Fibroblast of the aortic adventitia (primary cell): ENCODE measurements around the gene PRR5. TPM values are rescaled to one million over a fixed set of nuclear protein-coding genes. Genes with fewer than 3 reads are reported as not detected.

Experiments used
- DNase-seq: peaks from one replicate; pipeline ENCODE4 v3.0.0-alpha.2; 2010; ENCODE audit warnings: low read depth
- H3K4me3 ChIP-seq: 2 replicates; pipeline ENCODE4 v1.5.1; 2011; ENCODE audit warnings: low read depth, mild to moderate bottlenecking, control low read depth, low read length, moderate library complexity
- total RNA-seq: library from RNA; depleted of rRNA; stranded (reverse); fragments of >200 nt; gene quantifications from 2 replicates; pipeline ENCODE4 v1.2.3, GENCODE V29; 2012; ENCODE audit warnings: low replicate concordance
- TF ChIP-seq, protein P1 (sequence below): IDR thresholded peaks from 2 replicates; pipeline ENCODE4 v1.5.1; 2011; ENCODE audit warnings: mild to moderate bottlenecking, low read length, control low read depth, inconsistent platforms; ENCODE audit not compliant: insufficient read depth

Gene PRR5
- total RNA-seq, 1 donor: 1.8 TPM

DNA sequence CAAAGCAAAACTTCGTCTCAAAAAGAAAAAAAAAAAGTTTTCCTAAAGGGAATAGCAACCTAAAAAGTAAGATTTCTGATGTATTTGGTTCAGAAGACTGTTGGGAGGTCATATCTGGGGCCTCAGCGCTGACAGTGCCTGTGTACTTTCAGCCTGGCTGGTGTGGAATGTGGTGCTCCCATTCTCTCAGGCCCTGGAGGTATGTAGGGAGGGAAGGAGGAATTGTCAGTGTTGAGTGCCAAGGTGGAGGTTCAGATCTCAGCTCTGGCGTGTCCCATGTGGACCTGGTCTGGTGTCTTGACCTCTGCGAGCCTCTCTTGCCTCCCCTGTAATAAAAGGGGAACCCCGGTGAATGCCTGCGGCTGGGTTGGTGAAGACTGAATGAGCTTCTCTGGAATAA lies 22.4 kb downstream of the PRR5 start:
- TF ChIP-seq, protein P1, sequence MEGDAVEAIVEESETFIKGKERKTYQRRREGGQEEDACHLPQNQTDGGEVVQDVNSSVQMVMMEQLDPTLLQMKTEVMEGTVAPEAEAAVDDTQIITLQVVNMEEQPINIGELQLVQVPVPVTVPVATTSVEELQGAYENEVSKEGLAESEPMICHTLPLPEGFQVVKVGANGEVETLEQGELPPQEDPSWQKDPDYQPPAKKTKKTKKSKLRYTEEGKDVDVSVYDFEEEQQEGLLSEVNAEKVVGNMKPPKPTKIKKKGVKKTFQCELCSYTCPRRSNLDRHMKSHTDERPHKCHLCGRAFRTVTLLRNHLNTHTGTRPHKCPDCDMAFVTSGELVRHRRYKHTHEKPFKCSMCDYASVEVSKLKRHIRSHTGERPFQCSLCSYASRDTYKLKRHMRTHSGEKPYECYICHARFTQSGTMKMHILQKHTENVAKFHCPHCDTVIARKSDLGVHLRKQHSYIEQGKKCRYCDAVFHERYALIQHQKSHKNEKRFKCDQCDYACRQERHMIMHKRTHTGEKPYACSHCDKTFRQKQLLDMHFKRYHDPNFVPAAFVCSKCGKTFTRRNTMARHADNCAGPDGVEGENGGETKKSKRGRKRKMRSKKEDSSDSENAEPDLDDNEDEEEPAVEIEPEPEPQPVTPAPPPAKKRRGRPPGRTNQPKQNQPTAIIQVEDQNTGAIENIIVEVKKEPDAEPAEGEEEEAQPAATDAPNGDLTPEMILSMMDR: no peak
- no peak overlapping the region for H3K4me3 ChIP-seq
- DNase-seq: no peak

DNA sequence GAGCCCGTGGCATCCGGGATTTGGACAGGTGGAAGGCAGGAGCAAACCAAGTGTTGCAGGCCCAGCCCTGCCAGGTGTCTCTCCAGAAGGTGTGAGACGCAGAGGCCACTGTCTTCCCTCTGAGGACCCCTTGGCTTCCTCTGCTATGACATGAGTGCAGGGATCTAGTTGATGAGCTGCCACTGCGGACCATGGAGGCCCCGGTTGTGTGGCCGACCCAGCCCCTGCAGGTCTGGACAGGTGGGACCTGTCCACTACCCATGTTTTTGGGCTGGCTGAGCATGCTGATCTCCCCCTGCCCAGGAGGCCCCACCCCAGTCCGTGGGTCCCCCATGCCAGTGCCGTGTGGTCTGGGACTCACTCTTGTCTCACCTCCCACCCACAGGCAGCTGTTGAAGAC lies 22.9 kb downstream of the PRR5 start:
- TF ChIP-seq, protein P1: no peak
- DNase-seq: no peak

DNA sequence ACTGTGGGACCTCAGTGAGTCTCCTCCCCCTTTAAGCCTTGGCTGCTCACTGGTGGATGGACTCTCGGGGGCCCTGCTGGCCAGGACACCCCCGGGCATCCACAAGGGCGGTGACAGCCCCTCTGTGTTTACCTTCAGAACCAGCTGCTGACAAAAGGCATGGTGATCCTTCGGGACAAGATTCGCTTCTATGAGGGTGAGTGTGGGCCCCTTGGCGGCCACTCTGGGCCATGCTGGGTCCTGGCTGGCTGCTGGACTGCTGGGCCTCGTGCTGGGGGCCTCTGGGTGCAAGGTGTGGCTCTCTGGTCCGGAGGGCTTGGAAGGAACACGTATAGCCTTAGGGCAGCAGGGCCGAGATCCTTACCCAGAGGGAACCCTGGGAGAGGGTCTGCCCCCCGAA lies 24.4 kb downstream of the PRR5 start:
- DNase-seq: no peak
- TF ChIP-seq, protein P1: no peak
- no peak overlapping the region for H3K4me3 ChIP-seq

More for the DNA sequence above, 22.9 kb downstream of the PRR5 start:
- no peak overlapping the region for H3K4me3 ChIP-seq

DNA sequence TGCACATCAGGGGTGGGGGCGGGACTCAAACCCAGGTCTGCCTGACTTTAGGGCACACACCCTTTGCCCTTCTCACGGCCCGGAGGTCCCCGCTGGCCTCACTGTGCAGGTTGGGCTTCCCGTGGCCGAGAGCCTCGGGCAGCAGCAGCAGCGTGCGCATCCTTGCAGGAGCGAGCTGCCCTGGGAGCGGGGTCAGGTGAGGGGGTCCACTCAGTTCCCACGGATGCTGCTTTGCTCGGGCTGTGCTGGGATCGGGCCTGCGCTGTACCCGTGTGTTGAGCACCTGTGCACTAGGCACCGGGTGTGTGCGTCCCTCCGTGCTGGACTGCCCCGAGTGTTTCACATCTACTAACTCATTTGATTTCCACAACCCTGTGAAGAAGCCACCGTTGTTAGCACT lies 25.1 kb downstream of the PRR5 start:
- DNase-seq: no peak
- H3K4me3 ChIP-seq: no peak overlapping the region
- TF ChIP-seq, protein P1: no peak

DNA sequence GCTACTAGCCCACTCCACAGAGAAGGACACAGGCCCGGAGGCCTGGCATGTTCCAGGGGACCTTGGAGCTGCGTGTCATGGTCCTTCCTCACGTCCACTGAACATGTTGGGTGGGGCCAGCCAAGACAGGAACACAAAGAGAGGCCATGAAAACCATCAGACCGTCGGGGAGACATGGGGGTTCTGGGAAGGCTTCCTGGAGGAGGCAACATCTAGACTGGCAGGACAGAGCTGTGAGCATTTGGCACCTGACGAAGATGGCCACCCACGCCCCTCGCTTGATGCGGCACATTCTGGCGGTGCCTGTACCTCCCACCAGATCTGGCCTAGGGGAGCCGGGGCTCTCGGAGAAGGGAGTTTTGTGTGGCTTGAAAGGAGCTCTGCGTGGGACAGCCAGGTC lies 25.7 kb downstream of the PRR5 start:
- DNase-seq: no peak
- TF ChIP-seq, protein P1: no peak
- H3K4me3 ChIP-seq: no peak overlapping the region

DNA sequence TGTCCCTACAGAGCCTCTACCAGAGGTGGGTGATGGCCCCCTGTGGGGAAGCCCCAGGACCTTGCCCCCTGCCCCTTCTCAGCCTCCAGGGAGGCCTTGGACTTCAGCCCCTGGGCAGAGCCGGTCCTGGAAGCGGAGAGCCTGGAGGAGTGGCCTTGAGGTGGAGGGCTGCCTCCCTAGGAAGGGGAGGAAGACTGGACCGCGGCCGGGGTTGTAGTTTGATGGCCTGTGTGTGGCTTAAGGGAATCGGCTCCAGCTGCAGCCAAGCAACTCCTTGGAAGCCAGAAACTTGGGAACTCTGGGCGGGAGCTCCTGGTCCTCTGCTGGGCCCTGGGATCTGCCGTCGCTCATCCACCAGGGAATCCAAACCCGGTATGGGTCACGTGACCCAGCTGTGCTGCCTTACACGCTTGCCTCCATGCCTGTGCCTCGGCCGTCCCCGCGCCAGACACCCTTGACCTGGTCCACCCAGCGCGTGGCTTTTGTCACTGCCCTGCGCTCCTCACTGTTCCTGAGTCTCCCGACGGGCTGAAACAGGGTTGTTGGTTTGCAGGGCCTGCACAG lies 26.8 kb downstream of the PRR5 start:
- TF ChIP-seq, protein P1: no peak
- no peak overlapping the region for H3K4me3 ChIP-seq
- DNase-seq: no peak
